HG03196 (cell line): Measurements from ENCODE around the gene SIAH1.
"Not testable (repeated sequence)": the region's sequence is repeated elsewhere in the genome, so short reads cannot be mapped to it uniquely, and the experiment has no call there.

Source experiments
- ATAC-seq: cut with Tn5 transposase; IDR thresholded peaks from one replicate; pipeline ENCODE4 v1.9.1; 2021; ENCODE audit not compliant: unreplicated experiment

The SIAH1 gene

DNA sequence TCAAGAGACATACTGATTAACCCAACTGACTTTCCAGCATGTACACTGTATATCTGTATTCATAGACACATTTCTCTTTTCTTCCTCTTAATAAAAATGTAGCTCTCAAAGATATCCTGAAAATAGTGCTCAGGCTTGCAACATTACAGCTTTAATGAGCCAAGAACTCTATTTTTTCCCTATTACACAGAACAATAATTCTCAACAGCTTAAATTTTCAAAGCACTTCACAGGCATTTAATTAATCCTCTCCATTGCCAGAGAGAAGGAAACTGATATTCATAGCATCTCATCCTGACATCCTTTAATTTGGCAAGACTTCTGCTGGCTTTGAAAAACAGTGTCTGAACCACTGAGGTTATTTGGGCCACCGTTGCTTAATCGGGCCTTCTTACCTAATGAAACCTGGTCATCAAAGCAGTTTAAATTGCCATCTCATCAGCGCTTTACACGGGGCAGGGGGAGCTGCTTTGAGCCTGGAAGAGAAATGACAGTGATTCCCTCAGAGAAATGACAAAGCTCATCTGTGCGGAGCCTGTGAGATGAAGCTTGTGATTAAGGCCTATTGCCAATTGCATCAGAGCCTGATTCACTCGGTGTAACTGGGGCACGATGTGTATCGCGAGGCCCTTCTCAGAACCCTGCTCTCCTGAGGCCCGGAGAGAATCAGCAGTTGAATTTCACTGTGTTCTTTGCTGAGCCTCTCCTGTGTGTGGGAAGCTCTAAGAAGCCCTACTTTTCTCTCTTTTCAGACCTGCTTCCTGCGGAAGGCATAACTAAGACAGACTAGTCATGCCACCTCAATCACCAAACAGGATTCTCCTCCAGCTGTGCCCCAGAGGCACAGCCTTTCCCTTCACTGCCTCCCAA lies 8.5 kb upstream of the SIAH1 start:
- no peak for ATAC-seq

DNA sequence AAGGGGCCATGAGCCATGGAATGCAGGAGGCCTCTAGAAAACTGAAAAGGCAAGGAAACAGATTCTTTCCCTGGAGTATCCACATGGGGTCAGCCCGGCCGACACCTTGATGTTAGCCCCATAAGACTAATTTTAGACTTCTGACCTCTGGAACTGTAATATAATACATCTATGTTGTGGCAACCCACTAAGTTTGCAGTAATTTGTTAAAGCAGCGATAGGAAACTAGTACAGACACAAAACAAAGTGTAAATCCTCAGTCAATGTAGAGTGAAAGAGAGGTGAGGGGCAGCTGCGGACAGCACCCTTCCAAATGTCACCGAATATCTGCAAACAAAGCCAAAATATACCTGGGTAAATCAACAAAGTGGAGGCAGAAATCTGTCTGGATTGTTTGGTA lies 7.2 kb upstream of the SIAH1 start:
- ATAC-seq: no peak

DNA sequence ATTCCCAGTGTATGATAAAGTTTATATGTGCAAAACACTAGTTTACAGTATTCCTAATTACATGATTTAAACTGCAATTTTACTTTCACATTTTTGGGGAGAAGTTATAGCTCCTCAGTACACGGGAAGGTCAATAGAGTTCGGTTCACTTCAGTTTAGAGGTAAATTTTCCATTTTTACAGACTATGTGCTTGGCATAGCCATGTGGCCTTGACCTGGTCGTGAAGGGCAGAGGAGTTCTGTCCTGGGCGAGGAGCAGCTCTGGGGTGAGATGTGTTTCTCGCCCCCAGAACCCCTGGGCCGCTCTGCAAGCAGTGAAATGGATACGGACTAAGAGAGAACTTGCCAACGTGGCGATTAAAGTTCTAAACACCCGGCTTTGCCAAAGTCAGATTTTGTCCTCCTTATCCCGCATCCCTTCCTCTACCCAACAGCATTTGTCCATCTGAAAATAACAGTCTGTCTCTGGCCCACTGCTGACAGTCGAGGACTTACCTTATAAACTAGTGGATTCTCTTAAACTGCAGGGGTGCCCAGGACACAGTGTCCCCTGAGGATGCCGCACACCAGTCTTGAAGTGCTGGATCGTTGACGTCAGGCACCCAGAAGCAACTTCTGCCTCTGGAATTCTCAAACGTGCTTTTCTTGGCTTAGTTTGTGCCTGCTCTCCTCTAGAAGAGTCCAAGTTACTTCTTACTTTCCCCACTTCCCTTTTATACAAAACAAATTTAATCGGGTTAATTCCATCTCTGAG lies 1.5 kb upstream of the SIAH1 start:
- ATAC-seq: no peak

DNA sequence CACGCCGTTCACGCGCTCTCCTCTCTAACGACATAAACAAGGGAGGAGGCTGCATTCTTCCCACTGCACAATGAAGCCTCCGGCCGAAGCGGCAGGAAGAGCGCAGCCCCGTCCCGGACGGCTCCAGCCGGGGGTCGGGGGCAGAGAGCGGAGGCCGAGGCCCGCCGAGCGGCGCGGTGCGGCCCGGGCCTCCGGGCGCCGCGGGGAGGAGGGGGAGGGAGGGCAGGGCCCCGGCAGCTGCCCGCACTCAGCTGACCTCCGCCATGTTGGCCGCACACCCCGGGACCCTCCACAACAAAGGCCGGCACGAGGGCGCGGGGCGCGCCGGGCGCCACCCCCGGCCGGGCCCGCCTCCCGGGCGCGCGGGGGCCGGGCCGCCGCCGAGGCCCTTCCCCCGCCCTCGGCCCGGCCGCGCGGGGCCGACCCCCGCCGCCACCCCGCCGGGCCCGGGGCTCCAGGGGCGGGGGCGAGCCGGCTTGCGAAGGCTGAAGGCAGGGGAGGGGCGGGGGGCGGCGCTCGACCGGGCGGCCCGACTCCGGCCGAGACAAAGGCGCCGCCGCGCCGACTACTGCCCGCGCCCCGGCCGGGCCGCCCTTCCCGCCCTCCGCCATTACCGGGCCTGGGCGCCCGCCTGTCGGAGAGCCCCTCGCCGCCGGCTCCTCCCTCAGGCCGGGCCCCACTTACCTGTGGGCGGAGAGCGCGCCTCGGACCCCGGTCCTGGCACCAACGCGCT lies 527 bp downstream of the SIAH1 start:
- peak; percentile 42 for ATAC-seq

DNA sequence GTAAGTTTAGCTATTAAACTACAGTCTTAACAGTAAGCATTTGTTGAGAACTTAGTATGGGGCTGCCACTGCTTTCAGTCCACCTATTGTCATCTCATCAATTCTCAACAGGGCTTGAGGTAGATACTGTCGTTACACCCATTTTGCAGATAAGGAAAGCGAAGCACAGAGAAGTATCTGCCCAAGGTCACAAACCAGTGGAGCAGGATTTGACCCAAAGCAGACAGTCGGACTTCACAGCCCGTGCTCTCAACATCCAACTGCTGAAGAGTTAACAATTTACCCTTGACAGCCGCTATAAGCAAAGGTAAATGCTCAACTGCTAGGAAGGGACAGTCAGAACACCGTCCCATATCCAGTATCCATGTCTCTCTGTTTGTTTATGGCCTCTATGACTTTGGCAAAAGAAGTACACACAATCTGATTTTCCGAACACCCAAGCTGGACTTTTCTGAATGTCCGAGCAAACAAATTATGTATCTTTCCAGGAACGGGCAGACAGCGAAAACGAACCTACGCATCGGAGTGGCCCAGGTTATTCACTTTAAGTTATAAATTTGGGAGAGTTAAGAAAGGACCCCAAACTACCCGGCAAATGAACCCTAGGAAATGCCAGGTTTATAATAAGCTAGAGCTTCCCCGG lies 1.2 kb downstream of the SIAH1 start:
- ATAC-seq: no peak

DNA sequence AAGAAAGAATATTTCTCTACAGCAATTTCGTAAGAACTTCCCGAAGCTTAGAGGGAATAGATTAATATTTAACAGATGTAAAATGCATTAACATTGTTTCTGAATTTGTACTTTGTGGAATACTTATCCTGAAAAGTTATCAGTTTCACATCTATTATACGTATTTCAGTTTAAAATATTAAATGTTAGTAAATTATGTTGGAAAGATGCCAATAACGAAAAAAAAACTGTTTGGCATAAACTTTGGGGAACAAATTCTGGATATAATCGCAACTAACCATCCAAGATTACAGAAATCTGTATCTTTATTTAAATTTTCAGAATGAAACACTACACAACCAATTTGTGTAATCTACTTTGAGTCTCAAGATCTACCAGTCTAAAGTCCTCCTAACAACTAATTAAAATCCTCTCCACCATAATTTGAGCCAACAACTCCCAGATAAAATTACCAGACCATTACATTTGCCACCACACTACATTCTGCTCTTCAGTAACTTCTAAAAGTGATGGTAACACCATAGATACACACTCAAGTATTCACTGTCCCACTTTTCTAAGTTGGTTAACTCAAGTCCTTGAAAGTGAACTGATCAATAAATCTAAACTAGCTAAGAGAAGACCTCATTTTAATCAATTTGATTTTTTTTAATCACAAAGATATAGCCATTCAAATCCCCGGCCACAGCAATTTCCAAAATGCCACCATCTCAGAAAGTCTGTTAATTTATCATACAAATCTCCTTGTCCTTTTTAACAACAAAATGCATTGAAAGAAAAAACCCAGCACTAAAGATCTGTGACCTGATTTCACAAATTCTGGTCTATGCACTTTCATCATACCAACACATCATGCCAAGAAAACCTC lies 2.0 kb downstream of the SIAH1 start:
- no peak for ATAC-seq

DNA sequence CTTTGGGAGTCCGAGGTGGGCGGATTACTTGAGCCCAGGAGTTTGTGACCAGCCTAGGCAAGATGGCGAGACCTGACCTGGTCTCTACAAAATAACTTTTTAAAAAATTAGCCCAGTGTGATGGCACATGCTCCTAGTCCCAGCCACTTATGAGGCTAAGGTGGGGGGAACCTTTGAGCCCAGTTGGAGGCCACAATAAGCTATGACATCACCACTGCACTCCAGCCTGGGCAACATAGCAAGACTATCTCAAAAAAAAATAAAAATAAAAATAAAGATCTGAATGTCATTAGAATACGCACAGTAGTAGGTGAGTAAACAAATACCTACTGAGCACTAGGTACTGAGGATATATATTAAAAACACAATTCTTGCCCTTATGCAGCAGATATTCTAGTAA lies 3.1 kb downstream of the SIAH1 start:
- ATAC-seq: no peak

DNA sequence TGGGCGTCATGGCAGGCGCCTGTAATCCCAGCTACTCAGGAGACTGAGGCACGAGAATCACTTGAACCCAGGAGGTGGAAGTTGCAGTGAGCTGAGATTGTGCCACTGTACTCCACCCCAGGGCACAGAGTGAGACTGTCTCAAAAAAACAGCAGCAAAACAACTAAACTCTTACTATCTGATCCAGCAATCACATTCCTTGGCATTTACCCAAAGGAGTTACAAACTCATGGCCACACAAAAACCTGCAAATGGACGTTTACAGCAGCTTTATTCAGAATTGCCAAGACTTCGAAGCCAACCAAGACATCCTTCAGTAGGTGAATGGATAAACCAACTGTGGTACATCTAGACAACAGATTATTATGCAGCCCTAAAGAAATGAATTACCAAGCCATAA lies 4.0 kb downstream of the SIAH1 start:
- no peak for ATAC-seq

DNA sequence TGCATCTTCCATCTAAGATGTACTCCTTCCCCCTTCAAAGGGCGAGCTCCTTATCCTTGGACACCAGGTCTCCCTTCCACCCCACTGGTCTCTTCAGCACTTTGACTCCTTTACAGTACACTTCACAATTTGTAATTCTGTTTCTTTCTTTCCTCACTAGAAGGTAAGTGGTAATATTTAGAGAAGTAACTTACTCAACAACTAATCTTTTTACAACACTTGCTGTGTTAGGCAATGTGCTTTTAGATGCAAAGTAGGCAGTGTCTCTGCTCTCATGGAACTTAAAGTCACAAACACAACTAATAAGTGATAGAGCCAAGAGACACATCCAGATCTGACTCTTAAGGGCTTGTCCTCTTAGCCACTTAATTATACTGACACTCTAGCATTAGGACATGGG lies 6.4 kb downstream of the SIAH1 start:
- ATAC-seq: no peak

DNA sequence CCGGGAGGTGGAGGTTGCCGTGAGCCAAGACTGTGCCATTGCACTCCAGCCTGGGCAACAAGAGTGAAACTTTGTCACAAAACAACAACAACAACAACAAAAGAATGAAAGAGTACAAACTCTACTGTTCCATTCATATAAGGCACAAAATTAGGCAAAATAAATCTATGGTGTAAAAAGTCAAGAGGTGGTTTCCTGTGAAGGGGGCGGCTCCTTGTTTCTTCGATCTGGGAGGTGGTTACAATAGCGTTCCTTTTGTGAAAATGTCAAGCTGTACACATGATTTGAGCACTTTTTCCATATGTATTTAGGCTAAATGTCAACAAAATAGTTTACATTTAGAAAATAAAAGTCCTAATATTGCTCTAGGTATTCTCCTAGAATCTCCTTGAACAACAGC lies 6.9 kb downstream of the SIAH1 start:
- ATAC-seq: no peak

DNA sequence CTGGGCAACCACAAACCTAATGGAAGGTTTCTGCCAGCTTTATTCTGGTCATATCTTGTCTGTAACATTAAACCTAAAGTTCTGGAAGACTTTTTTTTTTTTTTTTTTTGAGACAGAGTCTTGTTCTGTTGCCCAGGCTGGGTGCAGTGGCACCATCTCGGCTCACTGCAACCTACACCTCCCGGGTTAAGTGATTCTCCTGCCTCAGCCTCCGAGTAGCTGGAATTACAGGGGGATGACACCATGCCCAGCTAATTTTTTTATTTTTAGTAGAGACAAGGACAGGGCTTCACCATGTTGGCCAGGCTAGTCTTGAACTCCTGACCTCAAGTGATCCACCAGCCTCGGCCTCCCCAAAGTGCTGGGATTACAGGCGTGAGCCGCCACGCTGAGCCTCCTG lies 7.9 kb downstream of the SIAH1 start:
- not testable (repeated sequence) for ATAC-seq

DNA sequence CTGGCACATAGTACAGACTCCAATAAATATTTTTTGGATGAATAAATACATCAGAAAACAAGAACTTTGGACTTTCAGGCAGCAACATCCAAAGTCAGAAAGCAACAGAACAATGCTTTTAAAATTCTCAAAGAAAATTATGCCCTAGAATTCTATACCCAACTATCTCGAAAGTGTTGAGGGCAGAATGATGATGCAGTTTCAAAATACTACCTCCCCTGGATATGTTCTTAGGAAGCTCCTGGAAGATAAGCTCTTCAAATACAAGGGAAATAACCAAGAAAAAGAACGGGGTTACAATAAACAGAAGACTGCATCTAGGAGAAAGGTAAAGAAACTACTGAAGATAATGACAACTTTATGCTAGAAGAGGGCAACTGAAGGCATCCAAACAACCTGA lies 11.0 kb downstream of the SIAH1 start:
- ATAC-seq: no peak

DNA sequence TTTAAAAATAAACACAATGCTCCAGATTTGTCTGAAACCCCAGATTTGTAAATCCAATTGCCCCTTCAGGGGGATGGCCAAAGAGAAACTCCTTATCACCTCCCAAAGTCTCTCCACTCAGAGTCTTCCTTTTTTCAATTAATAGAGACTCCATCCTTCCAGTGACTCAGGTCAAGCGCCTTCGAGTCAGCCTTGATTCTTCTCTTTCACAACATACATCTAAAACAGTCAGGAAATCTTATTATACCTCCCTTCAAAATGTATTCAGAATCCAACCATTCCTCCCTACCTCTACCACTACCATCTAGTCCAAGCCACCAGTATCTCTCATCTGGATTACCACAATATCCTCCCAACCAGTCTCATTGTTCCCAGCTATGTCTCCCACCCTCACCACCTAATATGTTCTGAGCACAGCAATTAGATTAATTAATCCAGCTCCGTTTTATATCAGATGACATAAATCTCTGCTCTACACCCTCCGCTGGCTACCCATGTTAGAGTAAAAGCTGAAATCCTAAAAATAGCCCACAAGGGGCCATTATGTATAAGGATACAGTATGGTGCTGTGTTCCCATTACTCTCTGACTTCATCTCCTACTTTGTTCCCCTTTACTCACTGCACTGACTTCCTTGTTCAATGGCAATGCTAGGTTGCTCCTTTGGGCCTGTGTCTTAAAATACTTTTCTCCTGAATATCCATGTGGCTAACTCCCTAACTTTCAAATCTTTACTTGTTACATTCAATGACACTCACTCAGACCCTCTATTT lies 11.8 kb downstream of the SIAH1 start:
- ATAC-seq: no peak

DNA sequence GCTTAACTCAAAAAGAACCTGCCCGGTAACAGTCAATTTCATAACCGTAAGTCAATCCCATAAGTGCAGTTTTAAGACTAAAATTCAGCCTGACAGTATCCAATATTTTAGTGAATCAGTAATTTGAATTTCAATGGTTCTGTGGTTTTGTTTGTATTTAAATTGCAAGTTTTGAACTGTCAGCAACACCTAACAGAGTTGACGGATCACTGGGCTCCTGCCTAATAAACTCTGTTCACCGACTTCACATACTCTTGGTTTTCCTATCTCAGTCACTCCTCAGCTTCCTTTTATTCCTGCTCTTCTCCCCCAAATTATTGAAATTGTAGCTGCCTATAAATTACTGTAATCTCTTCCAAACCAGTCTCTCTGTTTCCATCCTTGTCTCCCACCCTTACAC lies 12.5 kb downstream of the SIAH1 start:
- no peak for ATAC-seq

DNA sequence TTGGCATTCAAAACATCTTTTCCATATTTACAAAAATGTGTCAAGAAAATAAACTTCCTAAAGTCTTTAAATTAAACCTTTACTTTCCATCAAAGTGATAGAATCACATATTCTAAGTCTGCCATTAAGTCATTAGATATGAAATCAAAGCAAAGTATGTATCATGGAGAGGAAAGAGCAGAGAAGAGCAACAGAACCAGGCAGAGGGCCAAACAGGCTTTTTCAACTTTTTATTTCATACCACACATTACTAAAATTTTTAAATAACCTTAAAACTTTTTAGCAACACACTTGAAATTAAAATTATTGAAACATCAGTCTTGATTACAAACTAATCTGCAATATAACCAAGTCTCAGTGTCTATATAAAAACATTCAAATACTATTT lies 13.8 kb downstream of the SIAH1 start:
- no peak for ATAC-seq

DNA sequence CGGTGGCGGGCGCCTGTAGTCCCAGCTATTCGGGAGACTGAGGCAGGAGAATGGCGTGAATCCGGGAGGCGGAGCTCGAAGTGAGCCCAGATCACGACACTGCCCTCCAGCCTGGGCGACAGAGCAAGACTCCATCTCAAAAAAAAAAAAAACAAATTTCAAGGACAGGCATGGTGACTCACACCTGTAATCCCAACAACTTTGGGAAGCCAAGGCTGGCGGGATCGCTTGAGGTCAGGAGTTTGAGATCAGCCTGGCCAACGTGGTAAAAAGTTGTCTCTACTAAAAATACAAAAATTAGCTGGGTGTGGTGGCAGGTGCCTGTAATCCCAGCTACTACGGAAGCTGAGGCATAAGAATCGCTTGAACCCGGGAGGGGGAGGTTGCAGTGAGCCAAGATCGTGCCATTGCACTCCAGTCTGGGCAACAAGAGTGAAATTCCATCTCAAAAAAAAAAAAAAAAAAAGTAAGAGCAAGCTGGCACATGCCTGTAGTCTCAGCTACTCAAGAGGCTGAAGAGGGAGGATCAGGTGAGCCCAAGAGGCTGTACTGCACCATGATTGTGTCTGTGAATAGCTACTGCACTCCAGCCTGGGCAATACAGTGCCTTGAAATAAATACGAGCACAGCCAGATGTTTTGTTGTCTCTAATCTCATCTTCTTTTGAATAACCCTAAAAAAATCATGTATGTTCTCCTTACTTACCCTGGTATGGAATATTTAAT lies 14.4 kb downstream of the SIAH1 start:
- not testable (repeated sequence) for ATAC-seq

DNA sequence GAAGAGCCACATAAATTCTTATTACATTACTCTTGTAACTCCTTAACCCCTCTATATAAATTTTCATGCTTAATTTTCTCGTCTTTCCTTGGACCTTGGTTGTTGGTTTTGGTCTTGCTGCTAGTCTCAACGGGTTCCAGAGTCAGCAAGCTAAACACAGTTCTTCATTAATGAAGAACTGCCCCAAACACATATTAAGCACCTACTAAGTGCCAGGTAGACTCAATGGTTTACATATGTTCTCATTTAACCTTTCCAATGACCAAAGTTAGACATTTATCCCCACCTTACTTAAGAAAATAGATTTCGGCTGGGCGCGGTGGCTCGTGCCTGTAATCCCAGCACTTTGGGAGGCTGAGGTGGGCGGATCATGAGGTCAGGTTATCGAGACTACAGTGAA lies 15.0 kb downstream of the SIAH1 start:
- no peak for ATAC-seq

DNA sequence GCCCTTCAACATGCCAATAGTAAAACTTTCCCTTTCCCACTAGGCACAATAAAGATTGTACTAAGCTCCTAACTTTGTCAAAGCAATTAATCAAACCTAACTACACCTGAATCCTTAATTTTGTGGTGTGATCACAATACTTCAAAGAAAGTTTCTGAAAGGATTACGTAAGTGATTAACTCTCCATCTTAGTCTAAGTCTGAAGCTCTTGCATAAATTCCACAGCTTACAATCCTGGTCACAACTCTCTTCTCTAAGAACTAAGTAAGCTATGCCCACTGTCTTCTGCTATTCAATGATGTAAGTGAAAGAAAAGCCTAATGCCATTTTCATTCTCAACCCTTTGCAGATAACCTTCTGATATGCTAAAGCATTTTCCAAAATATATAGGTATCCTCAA lies 15.4 kb downstream of the SIAH1 start:
- ATAC-seq: no peak
